HEK293 (cell line): Measurements from ENCODE around the gene SEMA4F.
A peak's percentile ranks its signal among the peaks of the same experiment; 100 is the strongest.

ENCODE experiments used
- AEBP2 ChIP-seq: fragments of 450-650 bp; formaldehyde crosslinking; IDR thresholded peaks from 2 replicates; pipeline ENCODE4 v1.5.1; 2016; ENCODE audit warnings: missing biosample characterization, missing genetic modification characterization, borderline replicate concordance
- BCL11B ChIP-seq: fragments of 450-650 bp; formaldehyde crosslinking; IDR thresholded peaks from 2 replicates; pipeline ENCODE4 v1.5.1; 2016; ENCODE audit warnings: low read depth, missing biosample characterization, missing genetic modification characterization
- GLI2 ChIP-seq: fragments of 450-650 bp; formaldehyde crosslinking; IDR thresholded peaks from 2 replicates; pipeline ENCODE4; 2017; ENCODE audit warnings: missing biosample characterization, missing genetic modification characterization, low read depth, borderline replicate concordance
- GLI4 ChIP-seq: fragments of 450-650 bp; formaldehyde crosslinking; IDR thresholded peaks from 2 replicates; pipeline ENCODE4 v1.5.1; 2016; ENCODE audit warnings: missing biosample characterization, missing genetic modification characterization
- GLIS2 ChIP-seq: fragments of 450-650 bp; formaldehyde crosslinking; IDR thresholded peaks from 2 replicates; pipeline ENCODE4 v1.5.1; 2016; ENCODE audit warnings: missing biosample characterization, missing genetic modification characterization
- HOXD13 ChIP-seq: sonication (generic); formaldehyde crosslinking; IDR thresholded peaks from 2 replicates; pipeline ENCODE4 v1.8.0; 2022; ENCODE audit warnings: missing genetic modification reagents, borderline replicate concordance
- KLF17 ChIP-seq: fragments of 450-650 bp; formaldehyde crosslinking; IDR thresholded peaks from 2 replicates; pipeline ENCODE4 v1.5.1; 2016; ENCODE audit warnings: missing biosample characterization, missing genetic modification characterization
- KLF8 ChIP-seq: fragments of 450-650 bp; formaldehyde crosslinking; IDR thresholded peaks from 2 replicates; pipeline ENCODE4 v1.5.1; 2016; ENCODE audit warnings: missing biosample characterization, missing genetic modification characterization
- MEIS1 ChIP-seq: sonication (generic); formaldehyde crosslinking; IDR thresholded peaks from 2 replicates; pipeline ENCODE4 v1.8.1; 2022; ENCODE audit warnings: missing genetic modification reagents, mild to moderate bottlenecking, borderline replicate concordance
- WT1 ChIP-seq: fragments of 450-650 bp; formaldehyde crosslinking; IDR thresholded peaks from 2 replicates; pipeline ENCODE4 v1.5.1; 2016; ENCODE audit warnings: missing biosample characterization, missing genetic modification characterization
- YY2 ChIP-seq: fragments of 450-650 bp; formaldehyde crosslinking; IDR thresholded peaks from 2 replicates; pipeline ENCODE4 v1.5.1; 2016; ENCODE audit warnings: missing biosample characterization, missing genetic modification characterization
- ZBTB17 ChIP-seq: fragments of 450-650 bp; formaldehyde crosslinking; IDR thresholded peaks from 2 replicates; pipeline ENCODE4 v1.5.1; 2016; ENCODE audit warnings: missing biosample characterization, missing genetic modification characterization
- ZNF133 ChIP-seq: fragments of 450-650 bp; formaldehyde crosslinking; IDR thresholded peaks from 2 replicates; pipeline ENCODE4 v1.5.1; 2016; ENCODE audit warnings: missing biosample characterization, missing genetic modification characterization
- ZNF18 ChIP-seq: fragments of 450-650 bp; formaldehyde crosslinking; IDR thresholded peaks from 2 replicates; pipeline ENCODE4 v1.5.1; 2016; ENCODE audit warnings: missing biosample characterization, missing genetic modification characterization
- ZNF184 ChIP-seq: fragments of 450-650 bp; IDR thresholded peaks from 2 replicates; pipeline ENCODE4 v1.5.1; 2018; ENCODE audit warnings: missing biosample characterization, mild to moderate bottlenecking, missing genetic modification characterization
- ZNF211 ChIP-seq: fragments of 450-650 bp; formaldehyde crosslinking; IDR thresholded peaks from 2 replicates; pipeline ENCODE4 v1.5.1; 2016; ENCODE audit warnings: low read depth, missing biosample characterization, missing genetic modification characterization
- ZNF214 ChIP-seq: fragments of 450-650 bp; formaldehyde crosslinking; IDR thresholded peaks from 2 replicates; pipeline ENCODE4 v1.5.1; 2017; ENCODE audit warnings: missing biosample characterization, mild to moderate bottlenecking, missing genetic modification characterization, borderline replicate concordance
- ZNF221 ChIP-seq: fragments of 450-650 bp; formaldehyde crosslinking; IDR thresholded peaks from 2 replicates; pipeline ENCODE4 v1.5.1; 2017; ENCODE audit warnings: missing biosample characterization, missing genetic modification characterization, borderline replicate concordance
- ZNF248 ChIP-seq: fragments of 450-650 bp; formaldehyde crosslinking; IDR thresholded peaks from 2 replicates; pipeline ENCODE4 v1.5.1; 2017; ENCODE audit warnings: missing biosample characterization, missing genetic modification characterization
- ZNF302 ChIP-seq: fragments of 450-650 bp; formaldehyde crosslinking; IDR thresholded peaks from 2 replicates; pipeline ENCODE4 v1.5.1; 2016; ENCODE audit warnings: missing biosample characterization, missing genetic modification characterization, low read depth
- ZNF341 ChIP-seq: fragments of 450-650 bp; formaldehyde crosslinking; IDR thresholded peaks from 2 replicates; pipeline ENCODE4; 2016; ENCODE audit warnings: low read depth, missing biosample characterization, missing genetic modification characterization
- ZNF37A ChIP-seq: fragments of 450-650 bp; IDR thresholded peaks from 2 replicates; pipeline ENCODE4 v1.5.1; 2018; ENCODE audit warnings: missing biosample characterization, missing genetic modification characterization
- ZNF391 ChIP-seq: fragments of 450-650 bp; formaldehyde crosslinking; IDR thresholded peaks from 2 replicates; pipeline ENCODE4 v1.5.1; 2016; ENCODE audit warnings: low read depth, missing biosample characterization, missing genetic modification characterization, borderline replicate concordance
- ZNF48 ChIP-seq: fragments of 450-650 bp; formaldehyde crosslinking; IDR thresholded peaks from 2 replicates; pipeline ENCODE4 v1.5.1; 2016; ENCODE audit warnings: missing biosample characterization, missing genetic modification characterization
- ZNF514 ChIP-seq: fragments of 450-650 bp; formaldehyde crosslinking; IDR thresholded peaks from 2 replicates; pipeline ENCODE4 v1.5.1; 2016; ENCODE audit warnings: missing biosample characterization, missing genetic modification characterization
- ZNF529 ChIP-seq: fragments of 450-650 bp; formaldehyde crosslinking; IDR thresholded peaks from 2 replicates; pipeline ENCODE4 v1.5.1; 2017; ENCODE audit warnings: missing genetic modification characterization, missing biosample characterization; ENCODE audit not compliant: insufficient replicate concordance
- ZNF600 ChIP-seq: fragments of 450-650 bp; formaldehyde crosslinking; IDR thresholded peaks from 2 replicates; pipeline ENCODE4 v1.5.1; 2016; ENCODE audit warnings: missing biosample characterization, missing genetic modification characterization
- ZNF621 ChIP-seq: fragments of 450-650 bp; formaldehyde crosslinking; IDR thresholded peaks from 2 replicates; pipeline ENCODE4 v1.5.1; 2017; ENCODE audit warnings: missing biosample characterization, missing genetic modification characterization
- ZNF654 ChIP-seq: fragments of 450-650 bp; formaldehyde crosslinking; IDR thresholded peaks from 2 replicates; pipeline ENCODE4 v1.5.1; 2016; ENCODE audit warnings: low read depth, missing biosample characterization, missing genetic modification characterization
- ZNF670 ChIP-seq: fragments of 450-650 bp; formaldehyde crosslinking; IDR thresholded peaks from 2 replicates; pipeline ENCODE4 v1.5.1; 2016; ENCODE audit warnings: missing biosample characterization, missing genetic modification characterization, low read depth
- ZNF704 ChIP-seq: fragments of 450-650 bp; formaldehyde crosslinking; IDR thresholded peaks from 2 replicates; pipeline ENCODE4 v1.5.1; 2016; ENCODE audit warnings: missing biosample characterization, missing genetic modification characterization
- ZNF792 ChIP-seq: fragments of 450-650 bp; formaldehyde crosslinking; IDR thresholded peaks from 2 replicates; pipeline ENCODE4 v1.5.1; 2016; ENCODE audit warnings: missing biosample characterization, missing genetic modification characterization
- ZSCAN30 ChIP-seq: fragments of 450-650 bp; IDR thresholded peaks from 2 replicates; pipeline ENCODE4 v1.5.1; 2018; ENCODE audit warnings: missing biosample characterization, mild to moderate bottlenecking, missing genetic modification characterization, moderate library complexity

Gene SEMA4F

GRCh38 chr2:74653985-74654882 lies at the start of gene SEMA4F (continued):
- TF ChIP-seq ZBTB17 (tag by site-specific recombination) (no peak; the same call in 1 of the 2 replicates), ZNF248 (no peak), ZNF184 (tag by site-specific recombination) (no peak), ZNF18 (tag by site-specific recombination) (no peak), ZNF600 (tag by site-specific recombination) (no peak), KLF17 (tag by site-specific recombination) (peak; percentile 49; the same call in 1 of the 2 replicates), BCL11B (tag by site-specific recombination) (no peak), GLI4 (tag by site-specific recombination) (no peak), GLIS2 (tag by site-specific recombination) (no peak), ZNF133 (tag by site-specific recombination) (no peak), ZNF621 (no peak), ZNF221 (tag by site-specific recombination) (no peak), ZNF670 (tag by site-specific recombination) (no peak), ZNF654 (tag by site-specific recombination) (no peak), GLI2 (tag by site-specific recombination) (no peak), ZNF529 (tag by site-specific recombination) (no peak), ZNF341 (tag by site-specific recombination) (no peak), KLF8 (tag by site-specific recombination) (peak; percentile 59; the same call in 1 of the 2 replicates), ZNF214 (tag by site-specific recombination) (no peak), AEBP2 (tag by site-specific recombination) (no peak), MEIS1 (CRISPR knock-in tag) (no peak), YY2 (peak; percentile 56; the same call in 1 of the 2 replicates), ZNF302 (tag by site-specific recombination) (no peak), HOXD13 (CRISPR knock-in tag) (no peak), ZNF391 (no peak), ZNF704 (tag by site-specific recombination) (no peak), ZSCAN30 (peak; percentile 40; the same call in 1 of the 2 replicates), ZNF211 (tag by site-specific recombination) (no peak), WT1 (no peak), ZNF37A (tag by site-specific recombination) (no peak), ZNF792 (no peak), ZNF48 (tag by site-specific recombination) (no peak), ZNF514 (tag by site-specific recombination) (no peak)
